Astrocyte of the cerebellum (primary cell): ENCODE results near the gene TNPO1.
A peak's percentile ranks its signal among the peaks of the same experiment; 100 is the strongest.
"Not testable (repeated sequence)": the region's sequence is repeated elsewhere in the genome, so short reads cannot be mapped to it uniquely, and the experiment has no call there.

ENCODE experiments used
- DNase-seq: peaks from one replicate; pipeline ENCODE4 v3.0.0-alpha.2; 2011; ENCODE audit warnings: low read depth
- H3K4me3 ChIP-seq: 2 replicates; pipeline ENCODE4 v1.5.1; 2011; ENCODE audit warnings: mild to moderate bottlenecking, low read depth, low read length, moderate library complexity
- CTCF ChIP-seq: IDR thresholded peaks from 2 replicates; pipeline ENCODE4 v1.5.1; 2012; ENCODE audit warnings: low read length, low read depth, moderate library complexity, mild to moderate bottlenecking; ENCODE audit errors: missing control alignments
- in situ Hi-C: cut with HindIII; loops from 2 replicates; pipeline ENCODE4 v1.10.0; 2017; ENCODE audit warnings: low sequenced_read_pairs

TNPO1 gene

GRCh38 chr5:72799721-72800120 lies 16.7 kb upstream of the TNPO1 start:
- H3K4me3 ChIP-seq = no peak overlapping the region
- no peak for DNase-seq
- TF ChIP-seq CTCF = no peak
- in situ Hi-C loops = no loop called here

GRCh38 chr5:72808637-72809036 lies 7.8 kb upstream of the TNPO1 start:
- in situ Hi-C loops, H3K4me3 ChIP-seq, DNase-seq: not testable (repeated sequence)

- in situ Hi-C loops = no loop called here
- TF ChIP-seq CTCF = no peak
- no peak overlapping the region for H3K4me3 ChIP-seq
- DNase-seq = no peak
Observed at GRCh38 chr5:72811849-72812248, 4.6 kb upstream of the TNPO1 start.

GRCh38 chr5:72812488-72812887 lies 4.0 kb upstream of the TNPO1 start:
- no peak for TF ChIP-seq CTCF
- in situ Hi-C loops = no loop called here
- DNase-seq = no peak
- no peak overlapping the region for H3K4me3 ChIP-seq

- DNase-seq = no peak
- in situ Hi-C loops = no loop called here
- H3K4me3 ChIP-seq = no peak overlapping the region
- TF ChIP-seq CTCF = no peak
Observed at GRCh38 chr5:72814104-72814503, 2.4 kb upstream of the TNPO1 start.

GRCh38 chr5:72814864-72815263 lies 1.6 kb upstream of the TNPO1 start:
- in situ Hi-C loops = no loop called here
- TF ChIP-seq CTCF = no peak
- H3K4me3 ChIP-seq = no peak overlapping the region
- DNase-seq = no peak

- peak overlapping the region; percentile 84 for H3K4me3 ChIP-seq
- TF ChIP-seq CTCF = no peak
- no peak for DNase-seq
- in situ Hi-C loops = no loop called here
Observed at GRCh38 chr5:72815580-72816283, 729 bp upstream of the TNPO1 start.
